GM19463 (cell line): Measurements from ENCODE around the gene MSH4.
"Not testable (repeated sequence)": the region's sequence is repeated elsewhere in the genome, so short reads cannot be mapped to it uniquely, and the experiment has no call there.

Source experiments
- ATAC-seq: cut with Tn5 transposase; IDR thresholded peaks from one replicate; pipeline ENCODE4 v1.9.1; 2021; ENCODE audit warnings: mild to moderate bottlenecking, moderate library complexity; ENCODE audit not compliant: unreplicated experiment

Gene MSH4

DNA sequence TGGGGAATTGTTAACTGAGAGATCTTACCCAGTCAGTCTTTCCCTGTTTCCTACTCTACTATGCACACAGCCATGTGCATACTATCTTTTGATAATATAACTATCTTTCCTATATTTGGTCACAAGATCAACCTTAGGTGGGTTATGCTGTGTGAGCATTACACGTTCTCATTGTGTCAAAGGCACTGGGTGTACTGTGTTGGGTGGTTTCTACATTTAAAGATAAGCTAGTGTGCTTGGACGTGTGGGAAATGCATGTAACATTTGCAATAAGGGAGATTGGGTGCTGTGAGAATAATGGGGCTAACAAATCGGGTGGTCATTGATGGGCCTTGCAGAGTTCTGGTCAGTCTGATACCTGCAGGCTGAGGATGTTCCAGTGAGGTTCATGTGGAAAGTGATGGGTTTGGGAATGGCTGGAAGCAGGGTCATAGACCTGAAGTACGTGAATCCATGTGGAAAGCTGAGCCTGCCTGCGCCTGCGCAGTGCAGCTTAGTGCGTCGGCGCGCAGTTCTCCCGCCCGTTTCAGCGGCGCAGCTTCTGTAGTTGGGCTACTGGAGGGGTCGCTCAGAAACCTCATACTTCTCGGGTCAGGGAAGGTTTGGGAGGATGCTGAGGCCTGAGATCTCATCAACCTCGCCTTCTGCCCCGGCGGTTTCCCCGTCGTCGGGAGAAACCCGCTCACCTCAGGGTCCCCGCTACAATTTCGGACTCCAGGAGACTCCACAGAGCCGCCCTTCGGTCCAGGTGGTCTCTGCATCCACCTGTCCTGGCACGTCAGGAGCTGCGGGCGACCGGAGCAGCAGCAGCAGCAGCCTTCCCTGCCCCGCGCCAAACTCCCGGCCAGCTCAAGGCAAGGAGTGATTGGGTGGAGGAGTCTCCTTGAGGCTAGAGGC, at the start of gene MSH4:
MSH4 (plus strand) TSS at position 507 of the 897 bp plus-strand sequence; CDS start at position 611, 104 bp downstream.
- ATAC-seq = peak; percentile 17

DNA sequence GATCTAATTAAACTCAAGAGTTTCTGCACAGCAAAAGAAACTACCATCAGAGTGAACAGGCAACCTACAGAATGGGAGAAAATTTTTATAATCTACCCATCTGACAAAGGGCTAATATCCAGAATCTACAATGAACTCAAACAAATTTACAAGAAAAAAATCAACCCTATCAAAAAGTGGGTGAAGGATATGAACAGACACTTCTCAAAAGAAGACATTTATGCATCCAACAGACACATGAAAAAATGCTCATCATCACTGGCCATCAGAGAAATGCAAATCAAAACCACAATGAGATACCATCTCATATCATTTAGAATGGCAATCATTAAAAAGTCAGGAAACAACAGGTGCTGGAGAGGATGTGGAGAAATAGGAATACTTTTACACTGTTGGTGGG, 39.5 kb upstream of the MSH4 start:
- not testable (repeated sequence) for ATAC-seq

DNA sequence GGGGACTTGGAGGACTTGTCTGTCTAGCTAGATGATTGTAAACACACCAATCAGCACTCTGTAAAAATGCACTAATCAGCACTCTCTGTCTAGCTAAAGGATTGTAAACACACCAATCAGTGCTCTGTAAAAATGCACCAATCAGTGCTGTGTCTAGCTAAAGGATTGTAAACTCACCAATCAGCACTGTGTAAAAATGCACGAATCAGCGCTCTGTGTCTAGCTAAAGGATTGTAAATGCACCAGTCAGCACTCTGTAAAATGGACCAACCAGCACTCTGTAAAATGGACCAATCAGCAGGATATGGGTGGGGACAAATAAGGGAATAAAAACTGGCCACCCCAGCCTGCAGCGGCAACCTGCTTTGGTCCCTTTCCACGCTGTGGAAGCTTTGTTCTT, 38.1 kb upstream of the MSH4 start:
- ATAC-seq = not testable (repeated sequence)

DNA sequence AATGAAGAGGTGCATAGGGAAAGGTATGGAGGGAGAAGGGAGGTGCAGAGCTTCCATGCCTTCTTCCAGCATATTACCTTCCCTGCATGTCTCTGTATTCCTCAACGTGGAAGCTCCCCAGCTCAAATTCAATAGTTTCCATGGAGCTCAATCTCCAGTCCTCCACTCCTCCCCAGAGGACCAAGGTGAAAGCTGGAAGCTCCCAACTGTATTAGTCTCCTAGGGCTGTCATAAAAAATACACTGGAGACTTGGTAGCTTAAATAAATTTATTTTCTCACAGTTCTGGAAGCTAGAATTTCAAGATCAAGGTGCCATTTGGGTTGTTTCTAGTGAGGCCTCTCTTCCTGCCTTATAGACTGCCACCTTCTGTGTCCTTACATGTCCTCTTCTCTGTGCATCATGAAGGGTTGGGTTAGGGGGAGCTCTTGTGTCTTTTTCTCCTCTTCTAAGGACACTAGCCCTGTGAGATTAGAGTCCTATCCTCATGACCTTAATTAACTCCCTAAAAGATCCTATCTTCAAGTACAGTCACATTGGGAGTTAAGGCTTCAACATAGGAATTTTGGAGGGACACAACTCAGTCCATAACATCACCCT, 32.5 kb upstream of the MSH4 start:
- no peak for ATAC-seq

DNA sequence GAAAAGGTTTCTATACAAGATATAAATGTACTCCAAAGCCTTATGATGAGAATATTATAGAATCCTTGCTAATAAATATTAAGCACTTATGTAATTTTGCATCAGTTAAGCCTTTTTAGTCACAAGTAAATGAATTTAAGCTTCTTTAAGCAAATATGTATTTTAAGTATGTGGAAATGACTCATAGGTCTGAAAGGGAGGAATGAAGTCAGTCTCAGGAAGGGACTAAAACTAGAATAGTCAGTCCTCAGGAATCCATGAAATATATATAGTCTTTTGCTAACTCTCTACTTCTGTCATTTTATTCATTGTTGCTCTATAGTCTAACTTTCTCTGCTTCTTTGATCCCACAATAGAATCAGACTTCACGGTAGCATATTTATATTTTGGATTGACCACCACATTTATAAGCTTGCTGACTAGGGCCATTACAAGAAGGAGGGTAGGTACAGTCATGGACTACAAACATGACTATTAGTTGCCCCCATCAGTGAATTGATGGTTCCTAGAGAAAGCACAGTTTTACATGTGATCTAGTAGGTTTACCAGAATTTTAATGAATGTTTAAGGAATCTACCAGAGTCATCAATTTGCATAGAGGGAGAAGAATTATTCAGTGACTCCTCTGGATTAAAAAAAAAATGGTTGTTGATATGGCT, 30.9 kb upstream of the MSH4 start:
- ATAC-seq = no peak

DNA sequence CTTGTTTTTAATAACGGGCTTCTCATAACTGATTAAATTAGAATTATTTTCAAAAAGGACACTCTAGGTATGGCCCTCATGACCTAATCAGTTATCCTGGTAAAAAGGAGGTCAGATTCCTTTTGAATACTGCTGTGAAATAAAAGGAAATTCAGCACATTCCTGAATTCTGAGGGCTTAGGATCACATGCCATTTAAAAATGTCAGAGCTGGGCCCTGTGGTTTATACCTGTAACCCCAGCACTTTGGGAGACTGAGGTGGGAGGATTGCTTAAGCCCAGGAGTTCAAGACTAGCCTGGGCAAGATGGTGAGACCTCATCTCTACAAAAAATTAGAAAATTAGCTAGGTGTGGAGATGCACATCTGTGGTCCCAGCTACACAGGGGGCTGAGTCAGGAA, 28.7 kb upstream of the MSH4 start:
- ATAC-seq = no peak

DNA sequence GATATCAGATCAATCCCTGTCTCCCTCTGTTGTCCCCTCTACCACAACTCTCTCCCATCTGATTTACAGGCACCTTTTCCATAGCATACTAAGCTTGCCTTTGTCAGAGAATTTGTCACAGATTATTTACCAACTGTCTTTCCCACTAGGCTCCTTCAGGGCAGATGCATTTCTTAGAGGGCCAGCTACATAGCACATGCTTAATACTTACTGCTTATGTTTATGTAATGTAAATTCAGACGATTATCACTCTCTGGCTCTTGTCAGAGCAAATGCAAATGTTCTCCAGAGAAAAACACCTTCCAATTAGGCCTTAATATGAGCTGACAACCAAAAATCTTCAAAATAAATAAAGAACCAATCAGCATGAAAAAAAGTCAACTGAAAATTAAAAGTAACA, 25.9 kb upstream of the MSH4 start:
- ATAC-seq = no peak

DNA sequence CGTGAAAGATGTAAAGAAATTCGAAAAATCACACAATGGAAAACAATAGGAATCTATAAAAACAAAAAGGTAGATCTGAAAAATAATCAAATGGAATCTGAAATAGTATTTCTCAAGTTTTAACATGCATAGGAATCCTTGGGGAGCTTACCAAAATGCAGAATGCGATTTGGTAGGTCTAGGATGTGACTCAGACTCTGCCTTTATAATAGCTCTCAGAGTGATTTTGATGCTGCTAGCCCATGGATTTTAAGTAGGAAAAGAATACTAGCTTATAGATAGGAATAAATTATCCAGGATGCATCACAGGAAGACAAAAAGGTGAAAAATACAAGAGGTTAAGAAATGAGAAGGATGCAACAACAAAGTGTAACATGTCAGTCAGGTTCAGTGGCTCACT, 24.7 kb upstream of the MSH4 start:
- no peak for ATAC-seq

DNA sequence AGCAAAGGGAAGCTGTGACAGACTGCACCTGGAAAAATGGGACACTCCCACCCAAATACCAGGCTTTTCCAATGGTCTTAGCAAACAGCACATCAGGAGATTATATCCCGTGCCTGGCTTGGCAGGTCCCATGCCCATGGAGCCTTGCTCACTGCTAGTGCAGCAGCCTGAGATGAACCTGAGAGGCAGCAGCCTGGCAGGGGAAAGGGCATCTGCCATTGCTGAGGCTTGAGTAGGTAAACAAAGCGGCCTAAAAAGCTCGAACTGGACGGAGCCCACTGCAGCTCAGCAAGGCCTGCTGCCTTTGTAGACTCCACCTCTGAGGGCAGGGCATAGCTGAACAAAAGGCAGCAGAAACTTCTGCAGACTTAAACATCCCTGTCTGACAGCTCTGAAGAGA, 18.9 kb upstream of the MSH4 start:
- ATAC-seq = not testable (repeated sequence)

DNA sequence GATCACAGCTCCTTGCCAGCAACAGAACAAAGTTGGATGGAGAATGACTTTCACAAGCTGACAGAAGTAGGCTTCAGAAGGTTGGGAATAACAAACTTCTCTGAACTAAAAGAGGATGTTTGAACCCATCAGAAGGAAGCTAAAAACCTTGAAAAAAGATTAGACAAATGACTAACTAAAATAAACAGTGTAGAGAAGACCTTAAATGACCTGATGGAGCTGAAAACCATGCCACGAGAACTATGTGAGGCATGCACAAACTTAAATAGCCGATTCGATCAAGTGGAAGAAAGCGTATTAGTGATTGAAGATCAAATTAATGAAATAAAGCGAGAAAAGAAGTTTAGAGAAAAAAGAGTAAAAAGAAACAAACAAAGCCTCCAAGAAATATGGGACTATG, 18.0 kb upstream of the MSH4 start:
- ATAC-seq = not testable (repeated sequence)

DNA sequence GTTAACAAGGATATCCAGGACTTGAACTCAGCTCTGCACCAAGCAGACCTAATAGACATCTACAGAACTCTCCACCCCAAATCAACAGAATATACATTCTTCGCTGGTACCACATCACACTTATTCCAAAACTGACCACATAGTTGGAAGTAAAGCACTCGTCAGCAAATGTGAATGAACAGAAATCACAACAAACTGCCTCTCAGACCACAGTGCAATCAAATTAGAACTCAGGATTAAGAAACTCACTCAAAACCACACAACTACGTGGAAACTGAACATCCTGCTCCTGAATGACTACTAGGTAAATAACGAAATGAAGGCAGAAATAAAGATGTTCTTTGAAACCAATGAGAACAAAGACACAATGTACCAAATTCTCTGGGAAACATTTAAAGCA, 16.5 kb upstream of the MSH4 start:
- not testable (repeated sequence) for ATAC-seq

DNA sequence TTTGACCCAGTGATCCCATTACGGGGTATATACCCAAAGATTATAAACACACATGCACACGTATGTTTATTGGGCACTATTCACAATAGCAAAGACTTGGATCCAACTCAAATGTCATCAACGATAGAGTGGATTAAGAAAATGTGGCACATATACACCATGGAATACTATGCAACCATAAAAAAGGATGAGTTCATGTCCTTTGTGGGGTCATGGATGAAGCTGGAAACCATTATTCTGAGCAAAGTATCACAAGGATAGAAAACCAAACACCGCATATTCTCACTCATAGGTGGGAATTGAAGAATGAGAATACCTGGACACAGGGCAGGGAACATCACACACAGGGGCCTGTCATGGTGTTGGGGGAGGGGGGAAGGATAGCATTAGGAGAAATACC, 12.8 kb upstream of the MSH4 start:
- ATAC-seq = not testable (repeated sequence)

DNA sequence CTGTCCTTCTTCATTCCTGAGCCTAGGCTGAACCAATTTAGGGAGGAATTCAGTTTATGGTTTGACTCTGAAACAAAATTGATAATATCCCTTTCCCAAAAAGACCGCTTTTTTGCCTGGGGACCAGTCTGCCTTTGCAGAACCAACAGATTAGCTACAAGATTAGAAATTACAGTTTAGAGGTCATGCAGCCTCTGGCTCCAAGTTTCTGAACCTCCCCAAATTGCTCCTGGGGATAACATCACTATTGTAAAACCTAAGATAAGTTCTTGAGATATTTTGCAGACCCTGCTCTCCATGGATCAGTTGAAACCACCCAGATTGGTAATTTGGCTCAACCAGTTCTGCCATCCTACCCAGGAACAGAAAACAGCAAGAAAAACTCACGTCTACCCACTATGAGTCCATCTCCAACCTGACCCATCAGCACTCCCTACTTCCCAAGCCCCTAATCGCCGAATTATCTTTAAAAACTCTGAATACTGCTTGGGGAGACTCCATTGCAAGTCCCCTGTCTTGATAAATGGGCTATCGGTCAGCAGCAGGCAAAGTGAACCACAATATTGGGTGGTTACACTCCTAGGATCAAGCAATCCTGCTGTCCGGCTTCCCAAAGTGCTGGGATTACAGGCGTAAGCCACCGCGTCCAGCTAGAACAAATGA, 11.2 kb upstream of the MSH4 start:
- peak; percentile 19 for ATAC-seq

DNA sequence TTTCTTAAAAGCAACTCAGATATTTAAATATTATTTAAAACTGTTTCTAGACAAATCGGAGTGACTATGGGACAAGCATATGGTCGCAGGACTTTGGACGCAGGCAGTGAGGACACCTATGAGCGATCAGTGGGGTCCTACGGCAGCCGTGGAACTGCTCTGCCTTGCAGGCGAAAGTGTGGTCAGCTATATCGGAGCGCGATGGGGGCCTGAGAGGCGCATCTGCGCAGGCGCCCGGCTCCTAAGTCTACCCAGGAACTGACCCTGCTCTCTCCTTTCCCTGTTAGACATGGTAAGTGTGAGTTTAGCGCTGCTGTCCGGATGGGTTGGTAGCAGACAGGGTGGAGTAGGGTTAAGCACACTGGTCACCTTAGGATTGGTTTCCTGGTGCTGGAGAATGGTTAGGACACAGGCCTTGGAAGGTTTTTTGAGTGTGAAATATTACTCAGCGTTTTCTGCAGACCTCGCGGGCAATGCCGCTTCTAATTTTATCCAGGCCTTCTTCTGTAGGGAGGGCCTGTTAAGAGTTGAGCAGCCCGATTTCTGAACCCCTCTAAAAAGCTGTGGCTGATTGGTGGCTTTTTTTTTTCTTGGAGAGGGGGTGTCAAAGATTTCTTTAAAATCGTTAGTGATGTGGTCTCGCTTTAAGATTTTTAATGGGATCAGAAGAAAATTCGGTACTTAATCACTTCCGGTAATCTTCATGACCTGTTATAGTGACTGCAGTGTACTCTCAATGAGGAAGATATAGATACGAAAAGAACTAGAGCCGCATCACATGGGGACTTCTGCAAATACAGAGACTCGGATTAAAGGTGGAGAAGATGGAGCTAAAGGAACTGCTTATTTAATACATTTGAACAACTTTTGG, 10.5 kb upstream of the MSH4 start, which contains the start of gene RABGGTB:
RABGGTB (plus strand) TSS at position 274 of the 871 bp plus-strand sequence; CDS start at position 290, 16 bp downstream.
- peak; percentile 64 for ATAC-seq

DNA sequence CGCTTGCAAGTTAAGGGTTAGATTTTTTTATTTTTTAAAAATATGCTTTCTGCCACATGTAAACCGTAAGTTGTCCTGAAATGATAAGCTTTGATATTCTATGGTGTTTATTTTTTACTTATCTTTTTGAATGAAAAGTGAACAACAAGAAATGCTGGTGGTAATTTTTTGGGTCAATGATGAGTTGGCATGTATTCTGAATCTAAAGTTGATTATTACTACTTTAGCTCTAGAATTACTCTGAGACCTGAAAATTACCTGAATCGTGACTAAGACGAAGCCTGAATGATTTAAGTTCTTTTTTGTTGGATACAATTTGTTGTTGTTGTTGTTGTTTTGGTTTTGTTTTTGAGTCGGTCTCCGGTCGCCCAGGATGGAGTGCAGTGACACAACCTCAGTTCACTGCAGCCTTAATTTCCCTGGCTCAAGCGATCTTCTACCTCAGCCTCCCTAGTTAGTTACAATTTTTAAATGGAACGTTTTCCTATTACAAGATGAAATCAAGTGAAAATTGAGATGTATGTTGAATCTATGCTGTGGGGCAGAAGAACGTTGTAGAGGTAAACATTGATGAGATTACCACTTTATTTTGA, 9.7 kb upstream of the MSH4 start:
- no peak for ATAC-seq

DNA sequence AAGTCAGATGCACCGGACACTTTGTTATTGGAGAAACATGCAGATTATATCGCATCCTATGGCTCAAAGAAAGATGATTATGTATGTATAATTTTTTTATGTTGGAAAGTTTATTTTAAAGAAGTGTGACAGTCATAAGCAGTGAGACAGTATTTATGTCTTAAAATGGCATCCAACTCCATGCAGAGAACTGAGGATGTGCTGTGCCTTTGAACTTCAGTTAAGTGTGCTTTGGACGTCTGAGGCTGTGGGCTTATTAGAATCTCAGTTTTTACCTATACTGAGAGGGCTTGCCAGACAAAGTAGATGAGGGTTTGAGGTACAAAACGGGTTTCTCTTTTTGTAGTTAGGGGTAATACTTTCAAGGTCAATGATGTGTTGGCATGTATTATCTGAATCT, 9.2 kb upstream of the MSH4 start:
- ATAC-seq = no peak

DNA sequence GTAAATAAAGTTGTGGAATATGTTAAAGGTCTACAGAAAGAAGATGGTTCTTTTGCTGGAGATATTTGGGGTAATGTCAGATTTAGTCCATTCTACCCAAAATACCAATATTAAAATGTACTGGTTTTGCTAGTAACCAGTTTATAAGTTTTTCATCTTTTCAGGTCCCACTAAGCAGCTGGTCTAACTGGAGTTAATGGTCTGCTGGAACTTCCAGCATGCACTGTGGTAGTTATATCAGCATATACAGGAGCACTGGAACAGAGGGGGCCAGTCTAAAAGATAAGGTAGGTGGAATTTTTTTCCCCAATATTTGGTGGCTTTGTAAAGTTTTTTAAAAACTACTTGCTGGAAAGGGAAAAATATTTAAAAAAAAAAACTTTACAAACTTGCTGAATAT, 6.7 kb upstream of the MSH4 start:
- ATAC-seq = no peak

DNA sequence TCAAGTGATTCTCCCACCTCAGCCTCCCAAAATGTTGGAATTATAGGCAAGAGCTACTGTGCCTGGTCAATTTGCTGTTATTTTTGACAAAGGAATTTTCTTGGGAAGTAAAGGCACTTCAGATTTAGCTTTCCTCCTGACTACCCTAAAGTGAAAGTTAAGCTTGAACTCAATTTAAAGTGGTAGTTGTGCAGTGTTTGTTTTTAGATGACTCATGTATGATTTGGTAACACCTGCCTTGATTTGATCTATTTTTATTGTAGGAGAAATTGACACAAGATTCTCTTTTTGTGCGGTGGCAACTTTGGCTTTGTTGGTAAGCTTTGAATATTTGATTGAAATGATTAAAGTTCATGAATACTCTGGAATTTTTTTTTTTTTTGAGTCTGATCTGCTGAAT, 5.7 kb upstream of the MSH4 start:
- ATAC-seq = no peak

DNA sequence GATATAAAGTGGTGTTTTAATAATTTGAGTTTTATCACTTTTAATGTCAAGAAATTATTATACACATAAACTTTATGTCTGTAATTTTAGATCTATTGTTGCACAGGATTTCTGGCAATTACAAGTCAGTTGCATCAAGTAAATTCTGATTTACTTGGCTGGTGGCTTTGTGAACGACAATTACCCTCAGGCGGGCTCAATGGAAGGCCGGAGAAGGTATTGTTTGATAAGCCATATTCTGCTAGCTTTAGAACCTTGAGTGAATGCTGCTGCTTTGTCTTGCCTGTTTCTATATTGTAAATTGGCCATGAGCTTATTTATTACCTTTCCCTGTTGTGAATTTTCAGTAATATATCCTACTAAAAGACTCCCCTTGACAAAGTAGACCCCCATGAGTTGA, 4.6 kb upstream of the MSH4 start:
- no peak for ATAC-seq

DNA sequence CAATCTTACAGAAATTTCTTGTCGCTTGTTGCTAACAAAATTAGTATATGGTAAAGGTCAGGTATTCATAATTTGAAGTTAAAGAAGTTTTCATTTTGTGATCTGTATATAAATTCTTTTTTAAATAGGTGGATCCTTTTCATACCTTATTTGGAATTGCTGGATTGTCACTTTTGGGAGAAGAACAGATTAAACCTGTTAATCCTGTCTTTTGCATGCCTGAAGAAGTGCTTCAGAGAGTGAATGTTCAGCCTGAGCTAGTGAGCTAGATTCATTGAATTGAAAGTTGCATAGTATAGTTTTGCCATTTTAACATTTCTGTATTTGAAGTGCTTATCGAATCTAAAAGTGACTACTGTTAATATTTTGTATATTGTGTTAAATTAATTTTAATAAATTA, 2.3 kb upstream of the MSH4 start:
- no peak for ATAC-seq
